SK-N-SH treated with all-trans-retinoic acid at 6 μM for 48 hours (cell line): ENCODE measurements around the gene KRTAP10-7.

Experiments
- ARNTL ChIP-seq: fragments of 450-650 bp; formaldehyde crosslinking; IDR thresholded peaks from 2 replicates; pipeline ENCODE4 v1.5.0; 2020; ENCODE audit warnings: low read depth, mild to moderate bottlenecking, moderate library complexity, borderline replicate concordance
- BACH2 ChIP-seq: fragments of 250-450 bp; sonication (Bioruptor Pico); IDR thresholded peaks from 2 replicates; pipeline ENCODE4 v1.9.0; 2021; ENCODE audit warnings: mild to moderate bottlenecking, borderline replicate concordance
- ISL1 ChIP-seq: fragments of 250-450 bp; sonication (Bioruptor Pico); IDR thresholded peaks from 2 replicates; pipeline ENCODE4 v2.1.2; 2022; ENCODE audit warnings: mild to moderate bottlenecking, moderate library complexity
- OSR1 ChIP-seq: fragments of 250-450 bp; sonication (Bioruptor Pico); IDR thresholded peaks from 2 replicates; pipeline ENCODE4 v1.8.0; 2022; ENCODE audit warnings: moderate library complexity, mild to moderate bottlenecking, inconsistent platforms
- PPARA ChIP-seq: fragments of 250-450 bp; sonication (Bioruptor Pico); IDR thresholded peaks from 2 replicates; pipeline ENCODE4 v1.5.0; 2020; ENCODE audit warnings: mild to moderate bottlenecking, borderline replicate concordance
- RARB ChIP-seq: fragments of 250-450 bp; sonication (Bioruptor Pico); IDR thresholded peaks from 2 replicates; pipeline ENCODE4 v1.8.0; 2021; ENCODE audit warnings: mild to moderate bottlenecking, moderate library complexity
- ZFP3 ChIP-seq: fragments of 250-450 bp; sonication (Bioruptor Pico); IDR thresholded peaks from 2 replicates; pipeline ENCODE4 v1.5.0; 2020; ENCODE audit warnings: mild to moderate bottlenecking, moderate library complexity
- ZFP30 ChIP-seq: fragments of 450-650 bp; formaldehyde crosslinking; IDR thresholded peaks from 2 replicates; pipeline ENCODE4 v1.5.0; 2022; ENCODE audit warnings: mild to moderate bottlenecking, moderate library complexity
- ZNF8 ChIP-seq: fragments of 450-650 bp; formaldehyde crosslinking; IDR thresholded peaks from 2 replicates; pipeline ENCODE4 v1.5.0; 2020; ENCODE audit warnings: mild to moderate bottlenecking, moderate library complexity
- TF ChIP-seq, protein P1 (sequence below): fragments of 250-450 bp; sonication (Bioruptor Pico); IDR thresholded peaks from 2 replicates; pipeline ENCODE4 v1.8.0; 2021; ENCODE audit warnings: low read depth, mild to moderate bottlenecking, moderate library complexity, borderline replicate concordance
- TF ChIP-seq, protein P2 (sequence below): fragments of 250-450 bp; sonication (Bioruptor Pico); IDR thresholded peaks from 2 replicates; pipeline ENCODE4 v1.8.0; 2020; ENCODE audit warnings: mild to moderate bottlenecking, moderate library complexity, borderline replicate concordance
- TF ChIP-seq, protein P3 (sequence below): fragments of 250-450 bp; sonication (Bioruptor Pico); IDR thresholded peaks from 2 replicates; pipeline ENCODE4 v1.5.0; 2020; ENCODE audit warnings: mild to moderate bottlenecking, moderate library complexity
- TF ChIP-seq, protein P4 (sequence below): fragments of 250-450 bp; sonication (Bioruptor Pico); IDR thresholded peaks from 2 replicates; pipeline ENCODE4 v1.5.1; 2021; ENCODE audit warnings: mild to moderate bottlenecking, moderate library complexity
- TF ChIP-seq, protein P5 (sequence below): fragments of 250-450 bp; sonication (Bioruptor Pico); IDR thresholded peaks from 2 replicates; pipeline ENCODE4 v1.5.1; 2020; ENCODE audit warnings: low read depth, mild to moderate bottlenecking, moderate library complexity

DNA sequence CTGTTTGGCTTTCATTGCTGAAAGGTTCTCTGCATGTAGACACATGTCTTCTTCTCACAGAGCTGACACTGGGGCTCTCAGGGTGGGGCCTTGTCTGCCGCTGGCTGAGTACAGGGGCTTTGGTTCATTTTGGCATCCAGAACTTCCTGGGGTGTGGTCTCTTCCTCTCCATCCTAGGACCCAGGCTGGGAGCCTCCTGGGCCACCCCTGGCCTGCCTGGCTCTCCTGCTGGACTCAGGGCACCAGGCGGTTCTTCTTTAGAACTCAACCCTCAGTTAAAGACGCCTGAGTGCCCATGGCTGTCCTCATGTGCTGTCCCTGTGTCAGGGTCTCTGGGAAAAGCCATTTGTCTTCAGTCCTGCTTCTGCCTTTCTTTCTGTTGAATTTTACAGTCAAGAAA, 14.5 kb upstream of the KRTAP10-7 start:
- TF ChIP-seq ZFP30 (CRISPR knock-in tag), result no peak
- TF ChIP-seq ISL1 (CRISPR knock-in tag), result no peak
- TF ChIP-seq, protein P1, sequence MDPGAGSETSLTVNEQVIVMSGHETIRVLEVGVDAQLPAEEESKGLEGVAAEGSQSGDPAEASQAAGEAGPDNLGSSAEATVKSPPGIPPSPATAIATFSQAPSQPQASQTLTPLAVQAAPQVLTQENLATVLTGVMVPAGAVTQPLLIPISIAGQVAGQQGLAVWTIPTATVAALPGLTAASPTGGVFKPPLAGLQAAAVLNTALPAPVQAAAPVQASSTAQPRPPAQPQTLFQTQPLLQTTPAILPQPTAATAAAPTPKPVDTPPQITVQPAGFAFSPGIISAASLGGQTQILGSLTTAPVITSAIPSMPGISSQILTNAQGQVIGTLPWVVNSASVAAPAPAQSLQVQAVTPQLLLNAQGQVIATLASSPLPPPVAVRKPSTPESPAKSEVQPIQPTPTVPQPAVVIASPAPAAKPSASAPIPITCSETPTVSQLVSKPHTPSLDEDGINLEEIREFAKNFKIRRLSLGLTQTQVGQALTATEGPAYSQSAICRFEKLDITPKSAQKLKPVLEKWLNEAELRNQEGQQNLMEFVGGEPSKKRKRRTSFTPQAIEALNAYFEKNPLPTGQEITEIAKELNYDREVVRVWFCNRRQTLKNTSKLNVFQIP (CRISPR knock-in tag), result no peak
- TF ChIP-seq, protein P2, sequence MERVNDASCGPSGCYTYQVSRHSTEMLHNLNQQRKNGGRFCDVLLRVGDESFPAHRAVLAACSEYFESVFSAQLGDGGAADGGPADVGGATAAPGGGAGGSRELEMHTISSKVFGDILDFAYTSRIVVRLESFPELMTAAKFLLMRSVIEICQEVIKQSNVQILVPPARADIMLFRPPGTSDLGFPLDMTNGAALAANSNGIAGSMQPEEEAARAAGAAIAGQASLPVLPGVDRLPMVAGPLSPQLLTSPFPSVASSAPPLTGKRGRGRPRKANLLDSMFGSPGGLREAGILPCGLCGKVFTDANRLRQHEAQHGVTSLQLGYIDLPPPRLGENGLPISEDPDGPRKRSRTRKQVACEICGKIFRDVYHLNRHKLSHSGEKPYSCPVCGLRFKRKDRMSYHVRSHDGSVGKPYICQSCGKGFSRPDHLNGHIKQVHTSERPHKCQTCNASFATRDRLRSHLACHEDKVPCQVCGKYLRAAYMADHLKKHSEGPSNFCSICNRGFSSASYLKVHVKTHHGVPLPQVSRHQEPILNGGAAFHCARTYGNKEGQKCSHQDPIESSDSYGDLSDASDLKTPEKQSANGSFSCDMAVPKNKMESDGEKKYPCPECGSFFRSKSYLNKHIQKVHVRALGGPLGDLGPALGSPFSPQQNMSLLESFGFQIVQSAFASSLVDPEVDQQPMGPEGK (CRISPR knock-in tag), result no peak
- TF ChIP-seq OSR1 (CRISPR knock-in tag), result no peak
- TF ChIP-seq, protein P3, sequence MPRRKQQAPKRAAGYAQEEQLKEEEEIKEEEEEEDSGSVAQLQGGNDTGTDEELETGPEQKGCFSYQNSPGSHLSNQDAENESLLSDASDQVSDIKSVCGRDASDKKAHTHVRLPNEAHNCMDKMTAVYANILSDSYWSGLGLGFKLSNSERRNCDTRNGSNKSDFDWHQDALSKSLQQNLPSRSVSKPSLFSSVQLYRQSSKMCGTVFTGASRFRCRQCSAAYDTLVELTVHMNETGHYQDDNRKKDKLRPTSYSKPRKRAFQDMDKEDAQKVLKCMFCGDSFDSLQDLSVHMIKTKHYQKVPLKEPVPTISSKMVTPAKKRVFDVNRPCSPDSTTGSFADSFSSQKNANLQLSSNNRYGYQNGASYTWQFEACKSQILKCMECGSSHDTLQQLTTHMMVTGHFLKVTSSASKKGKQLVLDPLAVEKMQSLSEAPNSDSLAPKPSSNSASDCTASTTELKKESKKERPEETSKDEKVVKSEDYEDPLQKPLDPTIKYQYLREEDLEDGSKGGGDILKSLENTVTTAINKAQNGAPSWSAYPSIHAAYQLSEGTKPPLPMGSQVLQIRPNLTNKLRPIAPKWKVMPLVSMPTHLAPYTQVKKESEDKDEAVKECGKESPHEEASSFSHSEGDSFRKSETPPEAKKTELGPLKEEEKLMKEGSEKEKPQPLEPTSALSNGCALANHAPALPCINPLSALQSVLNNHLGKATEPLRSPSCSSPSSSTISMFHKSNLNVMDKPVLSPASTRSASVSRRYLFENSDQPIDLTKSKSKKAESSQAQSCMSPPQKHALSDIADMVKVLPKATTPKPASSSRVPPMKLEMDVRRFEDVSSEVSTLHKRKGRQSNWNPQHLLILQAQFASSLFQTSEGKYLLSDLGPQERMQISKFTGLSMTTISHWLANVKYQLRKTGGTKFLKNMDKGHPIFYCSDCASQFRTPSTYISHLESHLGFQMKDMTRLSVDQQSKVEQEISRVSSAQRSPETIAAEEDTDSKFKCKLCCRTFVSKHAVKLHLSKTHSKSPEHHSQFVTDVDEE (CRISPR knock-in tag), result no peak
- TF ChIP-seq BACH2, result no peak
- TF ChIP-seq PPARA (CRISPR knock-in tag), result no peak
- no peak for TF ChIP-seq ZFP3 (CRISPR knock-in tag)
- TF ChIP-seq ZNF8 (CRISPR knock-in tag), result no peak
- no peak for TF ChIP-seq ARNTL (CRISPR knock-in tag)
- TF ChIP-seq, protein P4, sequence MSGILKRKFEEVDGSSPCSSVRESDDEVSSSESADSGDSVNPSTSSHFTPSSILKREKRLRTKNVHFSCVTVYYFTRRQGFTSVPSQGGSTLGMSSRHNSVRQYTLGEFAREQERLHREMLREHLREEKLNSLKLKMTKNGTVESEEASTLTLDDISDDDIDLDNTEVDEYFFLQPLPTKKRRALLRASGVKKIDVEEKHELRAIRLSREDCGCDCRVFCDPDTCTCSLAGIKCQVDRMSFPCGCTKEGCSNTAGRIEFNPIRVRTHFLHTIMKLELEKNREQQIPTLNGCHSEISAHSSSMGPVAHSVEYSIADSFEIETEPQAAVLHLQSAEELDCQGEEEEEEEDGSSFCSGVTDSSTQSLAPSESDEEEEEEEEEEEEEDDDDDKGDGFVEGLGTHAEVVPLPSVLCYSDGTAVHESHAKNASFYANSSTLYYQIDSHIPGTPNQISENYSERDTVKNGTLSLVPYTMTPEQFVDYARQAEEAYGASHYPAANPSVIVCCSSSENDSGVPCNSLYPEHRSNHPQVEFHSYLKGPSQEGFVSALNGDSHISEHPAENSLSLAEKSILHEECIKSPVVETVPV (CRISPR knock-in tag), result no peak
- TF ChIP-seq, protein P5, sequence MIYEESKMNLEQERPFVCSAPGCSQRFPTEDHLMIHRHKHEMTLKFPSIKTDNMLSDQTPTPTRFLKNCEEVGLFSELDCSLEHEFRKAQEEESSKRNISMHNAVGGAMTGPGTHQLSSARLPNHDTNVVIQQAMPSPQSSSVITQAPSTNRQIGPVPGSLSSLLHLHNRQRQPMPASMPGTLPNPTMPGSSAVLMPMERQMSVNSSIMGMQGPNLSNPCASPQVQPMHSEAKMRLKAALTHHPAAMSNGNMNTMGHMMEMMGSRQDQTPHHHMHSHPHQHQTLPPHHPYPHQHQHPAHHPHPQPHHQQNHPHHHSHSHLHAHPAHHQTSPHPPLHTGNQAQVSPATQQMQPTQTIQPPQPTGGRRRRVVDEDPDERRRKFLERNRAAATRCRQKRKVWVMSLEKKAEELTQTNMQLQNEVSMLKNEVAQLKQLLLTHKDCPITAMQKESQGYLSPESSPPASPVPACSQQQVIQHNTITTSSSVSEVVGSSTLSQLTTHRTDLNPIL (CRISPR knock-in tag), result no peak
- no peak for TF ChIP-seq RARB (CRISPR knock-in tag)
